Activated T-helper 1 cell treated with anti-CD3 and anti-CD28 coated beads, Interleukin-12 subunit alpha, Interleukin-12 subunit beta, Interleukin-2, Interleukin-4 antibody, amounts not matched to agents 30 ng/mL and 10 ng/mL and 1 ng/mL, durations not matched to agents 14 hours and 24 hours and 36 hours (primary cell): ENCODE data around the gene C1QTNF6. TPM values are rescaled to one million over a fixed set of nuclear protein-coding genes. Genes with fewer than 3 reads are reported as not detected.

ENCODE experiments used
- DNase-seq: peaks from one replicate; pipeline ENCODE4 v3.0.0; 2021; ENCODE audit warnings: low spot score
- H3K27ac Mint-ChIP-seq: one replicate; pipeline ENCODE4 v1.8.0; 2021; ENCODE audit warnings: mild to moderate bottlenecking, mixed read lengths
- H3K27me3 Mint-ChIP-seq: one replicate; pipeline ENCODE4 v1.8.0; 2022; ENCODE audit warnings: mild to moderate bottlenecking, moderate library complexity, mixed read lengths; ENCODE audit not compliant: insufficient read depth
- H3K36me3 Mint-ChIP-seq: one replicate; pipeline ENCODE4 v1.8.0; 2021; ENCODE audit warnings: low read depth, mixed read lengths
- H3K4me1 Mint-ChIP-seq: one replicate; pipeline ENCODE4 v1.8.0; 2021; ENCODE audit warnings: low read depth, mixed read lengths
- H3K4me3 Mint-ChIP-seq: one replicate; pipeline ENCODE4 v1.8.0; 2021; ENCODE audit warnings: mild to moderate bottlenecking, moderate library complexity, mixed read lengths
- H3K9me3 Mint-ChIP-seq: one replicate; pipeline ENCODE4 v1.8.0; 2021; ENCODE audit warnings: mixed read lengths
- intact Hi-C: fragments of 100-400 bp; cut with micrococcal nuclease; formaldehyde crosslinking; loops from one replicate; pipeline ENCODE4 v1.15.1; 2024
- total RNA-seq: library from RNA; stranded (reverse); gene quantifications from 2 replicates; pipeline ENCODE4 v1.2.3, GENCODE V29; 2022

The C1QTNF6 gene
- total RNA-seq, 1 donor from 2014 or later: 4.9 TPM

GRCh38 chr22:37218771-37219411 is 30.8 kb upstream of the C1QTNF6 start:
- peak; percentile 72 for DNase-seq
- H3K4me3 Mint-ChIP-seq: peak overlapping the region; percentile 79
- intact Hi-C loops: loop anchor here (1.0 to 2.0 kb wide), 7 partner anchors 11 to 443 kb away; partner anchors contain the start of gene IFT27
- peak overlapping the region; percentile 96 for H3K27ac Mint-ChIP-seq
- H3K27me3 Mint-ChIP-seq: no peaks in the 10 kb centered on the region
- peaks cover 49% of the 10 kb centered on the region for H3K36me3 Mint-ChIP-seq
- peaks cover 68% of the 10 kb centered on the region for H3K4me1 Mint-ChIP-seq
- H3K9me3 Mint-ChIP-seq: peaks cover 13% of the 10 kb centered on the region

- Mint-ChIP-seq H3K36me3 (peaks cover 47% of the 10 kb centered on the region), H3K27ac (peak overlapping the region; percentile 96), H3K4me1 (peaks cover 63% of the 10 kb centered on the region), H3K9me3 (peaks cover 13% of the 10 kb centered on the region), H3K4me3 (peak overlapping the region; percentile 79), H3K27me3 (no peaks in the 10 kb centered on the region)
- intact Hi-C loops: loop anchor here (2.0 kb wide), 2 partner anchors 56 to 68 kb away; no protein-coding TSS in a partner anchor
- DNase-seq: no peak
Measured at GRCh38 chr22:37218399-37218770, 30.3 kb upstream of the C1QTNF6 start.

GRCh38 chr22:37215890-37216289 is 27.8 kb upstream of the C1QTNF6 start:
- Mint-ChIP-seq H3K4me3 (no peak overlapping the region), H3K9me3 (peaks cover 3% of the 10 kb centered on the region), H3K27me3 (no peaks in the 10 kb centered on the region), H3K27ac (no peak overlapping the region), H3K4me1 (peaks cover 38% of the 10 kb centered on the region), H3K36me3 (peaks cover 26% of the 10 kb centered on the region)
- intact Hi-C loops: no loop called here
- no peak for DNase-seq

GRCh38 chr22:37214731-37215030 is 26.6 kb upstream of the C1QTNF6 start:
- H3K4me3 Mint-ChIP-seq: no peak overlapping the region
- peaks cover 17% of the 10 kb centered on the region for H3K36me3 Mint-ChIP-seq
- H3K9me3 Mint-ChIP-seq: no peaks in the 10 kb centered on the region
- no peaks in the 10 kb centered on the region for H3K27me3 Mint-ChIP-seq
- intact Hi-C loops: no loop called here
- no peak overlapping the region for H3K27ac Mint-ChIP-seq
- DNase-seq: no peak
- H3K4me1 Mint-ChIP-seq: peaks cover 27% of the 10 kb centered on the region

DNA sequence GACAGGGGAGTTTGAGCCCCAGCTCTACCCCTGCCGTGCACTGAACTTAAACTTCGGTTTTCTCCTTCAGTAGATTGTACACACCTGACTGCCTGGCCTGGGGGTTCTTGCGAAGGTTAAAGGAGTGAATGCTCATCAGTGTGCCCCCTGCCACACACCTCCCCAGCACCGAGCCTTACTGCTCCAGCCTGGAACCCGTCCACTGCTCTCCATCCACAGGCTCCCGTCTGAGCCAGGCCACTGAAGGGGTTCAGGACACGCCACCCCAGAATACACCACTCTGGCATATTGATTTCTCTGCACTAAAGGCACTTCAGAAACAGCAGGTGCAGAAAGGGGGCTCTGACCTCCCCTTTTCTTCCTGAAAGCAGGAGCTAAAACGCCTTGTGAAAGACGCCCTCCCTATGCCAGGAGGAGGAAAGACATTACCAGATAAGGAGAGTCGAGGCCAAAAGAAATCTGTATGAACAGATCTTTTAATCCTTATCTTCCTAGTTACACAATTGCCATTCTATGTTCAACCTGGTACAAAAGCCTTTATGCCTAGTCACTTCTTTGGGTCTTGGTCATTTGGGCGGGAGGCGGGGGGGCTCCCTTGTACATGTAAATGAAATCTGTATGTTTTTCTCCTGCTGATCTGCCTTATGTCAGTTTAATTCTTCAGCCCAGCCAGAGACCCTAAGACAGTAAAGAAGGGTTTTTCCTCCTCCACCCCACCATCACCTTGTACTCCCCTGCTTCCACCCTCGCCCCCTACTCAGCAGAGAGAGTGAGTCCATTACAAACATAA is 26.1 kb upstream of the C1QTNF6 start:
- Mint-ChIP-seq H3K9me3 (no peaks in the 10 kb centered on the region), H3K4me1 (peaks cover 25% of the 10 kb centered on the region), H3K27ac (no peak overlapping the region), H3K36me3 (peaks cover 17% of the 10 kb centered on the region), H3K4me3 (no peak overlapping the region), H3K27me3 (no peaks in the 10 kb centered on the region)
- no peak for DNase-seq
- intact Hi-C loops: no loop called here

DNA sequence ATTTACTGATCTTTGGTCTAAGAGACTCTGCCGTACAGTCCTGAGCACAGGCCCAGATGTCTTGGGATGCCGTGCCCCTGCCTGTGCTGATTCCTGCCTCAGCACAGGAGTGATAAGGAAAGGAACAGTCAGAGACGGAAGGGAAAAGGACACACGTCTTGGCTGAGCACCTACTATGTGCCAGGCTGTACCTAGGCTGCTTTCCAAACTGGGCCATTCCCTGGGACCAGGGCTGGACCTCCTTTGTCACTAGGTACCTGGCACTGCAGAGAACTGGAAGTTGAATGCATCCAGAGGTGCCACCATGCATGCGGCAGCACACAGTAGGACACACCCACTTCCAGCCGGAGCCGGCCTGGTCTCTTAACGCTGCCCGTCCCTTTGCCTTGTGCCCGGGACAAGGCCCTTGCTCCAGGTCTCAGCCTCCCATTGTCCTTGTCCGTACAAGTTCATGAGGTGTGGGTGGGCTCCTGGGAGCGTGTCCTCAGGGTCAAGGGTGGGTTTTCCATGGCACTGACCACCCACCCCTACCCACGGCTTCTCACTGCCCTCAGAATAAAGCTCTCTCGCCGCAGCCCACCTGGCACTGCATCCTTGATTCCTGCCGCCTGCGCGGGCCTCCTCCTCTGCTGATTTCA is 25.3 kb upstream of the C1QTNF6 start:
- no peak overlapping the region for H3K27ac Mint-ChIP-seq
- H3K9me3 Mint-ChIP-seq: no peaks in the 10 kb centered on the region
- H3K36me3 Mint-ChIP-seq: peaks cover 12% of the 10 kb centered on the region
- no peaks in the 10 kb centered on the region for H3K27me3 Mint-ChIP-seq
- no peak for DNase-seq
- intact Hi-C loops: no loop called here
- H3K4me1 Mint-ChIP-seq: peaks cover 18% of the 10 kb centered on the region
- no peak overlapping the region for H3K4me3 Mint-ChIP-seq

GRCh38 chr22:37212174-37212906 is 24.3 kb upstream of the C1QTNF6 start, which contains the start of gene SSTR3:
Gene SSTR3, minus strand, starts transcription at chr22:37212477. Its CDS starts 4,674 bp downstream, at chr22:37207803.
- no peak within 1 kb of the TSS for H3K4me3 Mint-ChIP-seq
- intact Hi-C loops: no loop called here
- H3K27ac Mint-ChIP-seq: peak within 1 kb of the TSS; percentile 63
- H3K4me1 Mint-ChIP-seq: peaks cover 8% of the 10 kb centered on the region
- no peaks in the 10 kb centered on the region for H3K9me3 Mint-ChIP-seq
- no peak for DNase-seq
- no peaks in the 10 kb centered on the region for H3K27me3 Mint-ChIP-seq
- peaks cover 10% of the 10 kb centered on the region for H3K36me3 Mint-ChIP-seq

GRCh38 chr22:37211866-37212173 is 23.8 kb upstream of the C1QTNF6 start:
- Mint-ChIP-seq H3K36me3 (peaks cover 8% of the 10 kb centered on the region), H3K27ac (no peak overlapping the region), H3K27me3 (no peaks in the 10 kb centered on the region), H3K9me3 (no peaks in the 10 kb centered on the region), H3K4me1 (peaks cover 7% of the 10 kb centered on the region), H3K4me3 (no peak overlapping the region)
- no peak for DNase-seq
- intact Hi-C loops: no loop called here

- intact Hi-C loops: no loop called here
- H3K9me3 Mint-ChIP-seq: no peaks in the 10 kb centered on the region
- H3K36me3 Mint-ChIP-seq: peaks cover 8% of the 10 kb centered on the region
- no peak overlapping the region for H3K27ac Mint-ChIP-seq
- no peak overlapping the region for H3K4me3 Mint-ChIP-seq
- no peaks in the 10 kb centered on the region for H3K27me3 Mint-ChIP-seq
- peaks cover 7% of the 10 kb centered on the region for H3K4me1 Mint-ChIP-seq
- DNase-seq: no peak
Measured at GRCh38 chr22:37211075-37211865, 23.2 kb upstream of the C1QTNF6 start.

GRCh38 chr22:37210041-37210803 is 22.2 kb upstream of the C1QTNF6 start:
- DNase-seq: no peak
- Mint-ChIP-seq H3K4me3 (no peak overlapping the region), H3K9me3 (no peaks in the 10 kb centered on the region), H3K27me3 (no peaks in the 10 kb centered on the region), H3K36me3 (peaks cover 6% of the 10 kb centered on the region), H3K27ac (no peak overlapping the region), H3K4me1 (peaks cover 3% of the 10 kb centered on the region)
- intact Hi-C loops: no loop called here

GRCh38 chr22:37209140-37209845 is 21.2 kb upstream of the C1QTNF6 start:
- no peak for DNase-seq
- H3K27ac Mint-ChIP-seq: peak overlapping the region; percentile 7

More at GRCh38 chr22:37209140-37209845, 21.2 kb upstream of the C1QTNF6 start:
- Mint-ChIP-seq H3K36me3 (peaks cover 6% of the 10 kb centered on the region), H3K4me1 (peaks cover 3% of the 10 kb centered on the region), H3K27me3 (no peaks in the 10 kb centered on the region), H3K4me3 (no peak overlapping the region), H3K9me3 (no peaks in the 10 kb centered on the region)
- intact Hi-C loops: no loop called here
